Panc1 (cell line): ENCODE results near the gene SDF4. TPM values are rescaled to one million over a fixed set of nuclear protein-coding genes. Genes with fewer than 3 reads are reported as not detected.

ENCODE experiments used
- ATAC-seq: fragments of 200-7000 bp; cut with Tn5 transposase; 2 replicates; pipeline ENCODE4 v1.9.1; 2020; ENCODE audit warnings: mild to moderate bottlenecking, moderate library complexity
- BruUV-seq: library from RNA; stranded (reverse); fragments of 400-500 nt; replicated peaks from 2 replicates; lab custom pipeline; 2021; lab: Mats Ljungman, UMichigan
- CTCF ChIA-PET: fragments of 300-600 bp; sonication (Branson Sonifier 250); formaldehyde crosslinking; loops from one replicate; lab custom pipeline; 2022; ENCODE audit warnings: antibody characterized with exemption; lab: Charles Lee
- POLR2A ChIA-PET: fragments of 300-600 bp; sonication (Branson Sonifier 250); formaldehyde crosslinking; loops from one replicate; lab custom pipeline; 2022; ENCODE audit warnings: antibody characterized with exemption; lab: Charles Lee
- DNase-seq: peaks from one replicate; pipeline ENCODE4 v3.0.0-alpha.2; 2010; ENCODE audit warnings: low read depth, low spot score
- H3K27ac ChIP-seq: 2 replicates; pipeline ENCODE4 v1.5.1; 2011; ENCODE audit warnings: mild to moderate bottlenecking, low read length, inconsistent platforms
- H3K27me3 ChIP-seq: fragments of 200-500 bp; sonication (Bioruptor generic); 2 replicates; pipeline ENCODE4 v1.6.0; 2014; ENCODE audit warnings: low read length, inconsistent platforms; ENCODE audit not compliant: control insufficient read depth, insufficient read depth
- H3K36me3 ChIP-seq: fragments of 200-500 bp; sonication (Bioruptor generic); 2 replicates; pipeline ENCODE4 v1.5.1; 2014; ENCODE audit warnings: inconsistent platforms, mild to moderate bottlenecking, low read length, moderate library complexity; ENCODE audit not compliant: control insufficient read depth, insufficient read depth
- H3K4me1 ChIP-seq: 2 replicates; pipeline ENCODE4 v1.5.1; 2011; ENCODE audit warnings: inconsistent platforms, mild to moderate bottlenecking, low read length, moderate library complexity; ENCODE audit not compliant: control insufficient read depth, insufficient read depth
- H3K4me3 ChIP-seq, 2 experiments: 2 replicates each; pipeline ENCODE4 v1.5.1; 2011 to 2012; ENCODE audit warnings: low read depth in 2 of 2, low read length in 2 of 2, mild to moderate bottlenecking in 2 of 2, inconsistent platforms in 1 of 2, moderate library complexity in 1 of 2
- H3K9me3 ChIP-seq: fragments of 200-500 bp; sonication (Bioruptor generic); 2 replicates; pipeline ENCODE4 v1.5.1; 2014; ENCODE audit warnings: low read depth, mild to moderate bottlenecking, inconsistent platforms, low read length, moderate library complexity; ENCODE audit not compliant: control insufficient read depth, insufficient read depth
- CTCF ChIP-seq: fragments of 450-650 bp; IDR thresholded peaks from 2 replicates; pipeline ENCODE4 v1.5.1; 2017; ENCODE audit warnings: mild to moderate bottlenecking
- POLR2AphosphoS5 ChIP-seq: IDR thresholded peaks from 2 replicates; pipeline ENCODE4 v1.6.1; 2012; ENCODE audit warnings: mild to moderate bottlenecking, low read depth, low read length, moderate library complexity
- REST ChIP-seq, 2 experiments: IDR thresholded peaks; 2 replicates each; pipeline ENCODE4 v1.6.1; 2011 to 2012; ENCODE audit warnings: low read depth in 2 of 2, control low read depth in 1 of 2, low read length in 1 of 2, mild to moderate bottlenecking in 1 of 2, moderate library complexity in 1 of 2; ENCODE audit not compliant: insufficient read depth in 1 of 2
- SIN3A ChIP-seq: IDR thresholded peaks from 2 replicates; pipeline ENCODE4 v1.6.1; 2012; ENCODE audit warnings: low read depth, mild to moderate bottlenecking, low read length, moderate library complexity, borderline replicate concordance; ENCODE audit not compliant: insufficient read depth
- TCF7L2 ChIP-seq: IDR thresholded peaks from 2 replicates; pipeline ENCODE4 v1.6.1; 2011; ENCODE audit warnings: mild to moderate bottlenecking, low read depth, low read length, inconsistent platforms
- in situ Hi-C: cut with HindIII; loops from 2 replicates; pipeline ENCODE4 v1.10.0; 2016; ENCODE audit warnings: low sequenced_read_pairs, low pct_unique_long_range_greater_than_20kb
- intact Hi-C: fragments of 100-400 bp; cut with micrococcal nuclease; formaldehyde crosslinking; loops from one replicate; pipeline ENCODE4 v1.10.0; 2022; ENCODE audit not compliant: unreplicated experiment
- total RNA-seq: library from RNA; stranded (reverse); gene quantifications from one replicate; pipeline ENCODE4 v1.2.1, GENCODE V29; 2021; ENCODE audit not compliant: unreplicated experiment

SDF4 gene
- total RNA-seq, 1 experiment from 2014 or later, result 335 TPM

GRCh38 chr1:1205769-1206375 is 25.9 kb downstream of the SDF4 start:
- Histone ChIP-seq H3K9me3 (no peaks in the 10 kb centered on the region), H3K4me3 (peak overlapping the region; percentile 25 to 38), H3K36me3 (no peaks in the 10 kb centered on the region), H3K27ac (no peak overlapping the region), H3K4me1 (peaks cover 11% of the 10 kb centered on the region), H3K27me3 (no peaks in the 10 kb centered on the region)
- no peak for DNase-seq
- no TSS peak for BruUV-seq
- intact Hi-C loops (no loop called here), in situ Hi-C loops (no loop called here)
- ChIA-PET CTCF (no interaction called here), POLR2A (no interaction called here)
- ATAC-seq, result peak; percentile 5; the same call in 1 of the 2 replicates
- TF ChIP-seq REST (IDR thresholded peaks at IDR 0.05; ENCODE audit: insufficient read depth in 1 of 2, low read depth in 2 of 2, low read length in 1 of 2) (no peak), POLR2AphosphoS5 (no peak), CTCF (no peak; the same call in 1 of the 2 replicates), TCF7L2 (no peak), SIN3A (no peak)

GRCh38 chr1:1204998-1205768 is 26.6 kb downstream of the SDF4 start:
- Histone ChIP-seq H3K4me1 (peaks cover 11% of the 10 kb centered on the region), H3K9me3 (no peaks in the 10 kb centered on the region), H3K27ac (no peak overlapping the region), H3K4me3 (no peak overlapping the region), H3K27me3 (no peaks in the 10 kb centered on the region), H3K36me3 (no peaks in the 10 kb centered on the region)
- BruUV-seq, result no TSS peak
- in situ Hi-C loops (no loop called here), intact Hi-C loops (no loop called here)
- DNase-seq, result no peak
- ChIA-PET CTCF (no interaction called here), POLR2A (no interaction called here)
- TF ChIP-seq POLR2AphosphoS5, result no peak
- TF ChIP-seq SIN3A, result no peak
- TF ChIP-seq TCF7L2, result no peak
- no peak for TF ChIP-seq REST (IDR thresholded peaks at IDR 0.05; ENCODE audit: insufficient read depth in 1 of 2, low read depth in 2 of 2, low read length in 1 of 2)
- TF ChIP-seq CTCF, result no peak
- ATAC-seq, result no peak
